Panc1 (cell line): ENCODE measurements around the gene PRPF19. TPM values are rescaled to one million over a fixed set of nuclear protein-coding genes. Genes with fewer than 3 reads are reported as not detected.

Experiments
- ATAC-seq: fragments of 200-7000 bp; cut with Tn5 transposase; 2 replicates; pipeline ENCODE4 v1.9.1; 2020; ENCODE audit warnings: mild to moderate bottlenecking, moderate library complexity
- BruUV-seq: library from RNA; stranded (reverse); fragments of 400-500 nt; replicated peaks from 2 replicates; lab custom pipeline; 2021; lab: Mats Ljungman, UMichigan
- CTCF ChIA-PET: fragments of 300-600 bp; sonication (Branson Sonifier 250); formaldehyde crosslinking; loops from one replicate; lab custom pipeline; 2022; ENCODE audit warnings: antibody characterized with exemption; lab: Charles Lee
- POLR2A ChIA-PET: fragments of 300-600 bp; sonication (Branson Sonifier 250); formaldehyde crosslinking; loops from one replicate; lab custom pipeline; 2022; ENCODE audit warnings: antibody characterized with exemption; lab: Charles Lee
- DNase-seq: peaks from one replicate; pipeline ENCODE4 v3.0.0-alpha.2; 2010; ENCODE audit warnings: low read depth, low spot score
- H3K27ac ChIP-seq: 2 replicates; pipeline ENCODE4 v1.5.1; 2011; ENCODE audit warnings: mild to moderate bottlenecking, low read length, inconsistent platforms
- H3K27me3 ChIP-seq: fragments of 200-500 bp; sonication (Bioruptor generic); 2 replicates; pipeline ENCODE4 v1.6.0; 2014; ENCODE audit warnings: low read length, inconsistent platforms; ENCODE audit not compliant: control insufficient read depth, insufficient read depth
- H3K36me3 ChIP-seq: fragments of 200-500 bp; sonication (Bioruptor generic); 2 replicates; pipeline ENCODE4 v1.5.1; 2014; ENCODE audit warnings: inconsistent platforms, mild to moderate bottlenecking, low read length, moderate library complexity; ENCODE audit not compliant: control insufficient read depth, insufficient read depth
- H3K4me1 ChIP-seq: 2 replicates; pipeline ENCODE4 v1.5.1; 2011; ENCODE audit warnings: inconsistent platforms, mild to moderate bottlenecking, low read length, moderate library complexity; ENCODE audit not compliant: control insufficient read depth, insufficient read depth
- H3K4me3 ChIP-seq, 2 experiments: 2 replicates each; pipeline ENCODE4 v1.5.1; 2011 to 2012; ENCODE audit warnings: low read depth in 2 of 2, low read length in 2 of 2, mild to moderate bottlenecking in 2 of 2, inconsistent platforms in 1 of 2, moderate library complexity in 1 of 2
- H3K9me3 ChIP-seq: fragments of 200-500 bp; sonication (Bioruptor generic); 2 replicates; pipeline ENCODE4 v1.5.1; 2014; ENCODE audit warnings: low read depth, mild to moderate bottlenecking, inconsistent platforms, low read length, moderate library complexity; ENCODE audit not compliant: control insufficient read depth, insufficient read depth
- CTCF ChIP-seq: fragments of 450-650 bp; IDR thresholded peaks from 2 replicates; pipeline ENCODE4 v1.5.1; 2017; ENCODE audit warnings: mild to moderate bottlenecking
- POLR2AphosphoS5 ChIP-seq: IDR thresholded peaks from 2 replicates; pipeline ENCODE4 v1.6.1; 2012; ENCODE audit warnings: mild to moderate bottlenecking, low read depth, low read length, moderate library complexity
- SIN3A ChIP-seq: IDR thresholded peaks from 2 replicates; pipeline ENCODE4 v1.6.1; 2012; ENCODE audit warnings: low read depth, mild to moderate bottlenecking, low read length, moderate library complexity, borderline replicate concordance; ENCODE audit not compliant: insufficient read depth
- TCF7L2 ChIP-seq: IDR thresholded peaks from 2 replicates; pipeline ENCODE4 v1.6.1; 2011; ENCODE audit warnings: mild to moderate bottlenecking, low read depth, low read length, inconsistent platforms
- in situ Hi-C: cut with HindIII; loops from 2 replicates; pipeline ENCODE4 v1.10.0; 2016; ENCODE audit warnings: low sequenced_read_pairs, low pct_unique_long_range_greater_than_20kb
- intact Hi-C: fragments of 100-400 bp; cut with micrococcal nuclease; formaldehyde crosslinking; loops from one replicate; pipeline ENCODE4 v1.10.0; 2022; ENCODE audit not compliant: unreplicated experiment
- total RNA-seq: library from RNA; stranded (reverse); gene quantifications from one replicate; pipeline ENCODE4 v1.2.1, GENCODE V29; 2021; ENCODE audit not compliant: unreplicated experiment
- TF ChIP-seq, protein P1 (sequence below), 2 experiments: IDR thresholded peaks; 2 replicates each; pipeline ENCODE4 v1.6.1; 2011 to 2012; ENCODE audit warnings: low read depth in 2 of 2, control low read depth in 1 of 2, low read length in 1 of 2, mild to moderate bottlenecking in 1 of 2, moderate library complexity in 1 of 2; ENCODE audit not compliant: insufficient read depth in 1 of 2

Gene PRPF19
- total RNA-seq, 1 experiment from 2014 or later: 149 TPM

DNA sequence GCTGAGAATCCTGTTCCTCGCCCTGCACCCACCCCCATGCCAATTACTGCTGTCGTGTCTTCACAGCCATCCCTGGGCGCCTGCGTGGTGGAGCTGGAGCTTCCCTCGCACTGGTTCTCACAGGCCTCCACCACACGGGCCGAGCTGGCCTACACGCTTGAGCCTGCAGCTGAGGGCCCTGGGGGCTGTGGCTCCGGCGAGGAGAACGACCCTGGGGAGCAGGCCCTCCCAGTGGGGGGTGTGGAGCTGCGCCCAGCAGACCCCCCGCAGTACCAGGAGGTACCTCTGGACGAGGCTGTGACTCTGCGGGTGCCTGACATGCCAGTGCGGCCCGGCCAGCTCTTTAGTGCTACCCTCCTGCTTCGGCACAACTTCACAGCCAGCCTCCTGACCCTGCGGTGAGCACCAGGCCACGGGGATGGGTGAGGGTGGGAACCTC, 22.2 kb upstream of the PRPF19 start:
- CTCF ChIA-PET: no interaction called here

GRCh38 chr11:60927600-60927999, 21.2 kb upstream of the PRPF19 start:
- in situ Hi-C loops: no loop called here

More for the DNA sequence above, 22.2 kb upstream of the PRPF19 start:
- no peaks in the 10 kb centered on the region; the same call in 1 of the 2 replicates for H3K36me3 ChIP-seq
- no peak overlapping the region for H3K27ac ChIP-seq
- BruUV-seq: no TSS peak
- TF ChIP-seq, protein P1, sequence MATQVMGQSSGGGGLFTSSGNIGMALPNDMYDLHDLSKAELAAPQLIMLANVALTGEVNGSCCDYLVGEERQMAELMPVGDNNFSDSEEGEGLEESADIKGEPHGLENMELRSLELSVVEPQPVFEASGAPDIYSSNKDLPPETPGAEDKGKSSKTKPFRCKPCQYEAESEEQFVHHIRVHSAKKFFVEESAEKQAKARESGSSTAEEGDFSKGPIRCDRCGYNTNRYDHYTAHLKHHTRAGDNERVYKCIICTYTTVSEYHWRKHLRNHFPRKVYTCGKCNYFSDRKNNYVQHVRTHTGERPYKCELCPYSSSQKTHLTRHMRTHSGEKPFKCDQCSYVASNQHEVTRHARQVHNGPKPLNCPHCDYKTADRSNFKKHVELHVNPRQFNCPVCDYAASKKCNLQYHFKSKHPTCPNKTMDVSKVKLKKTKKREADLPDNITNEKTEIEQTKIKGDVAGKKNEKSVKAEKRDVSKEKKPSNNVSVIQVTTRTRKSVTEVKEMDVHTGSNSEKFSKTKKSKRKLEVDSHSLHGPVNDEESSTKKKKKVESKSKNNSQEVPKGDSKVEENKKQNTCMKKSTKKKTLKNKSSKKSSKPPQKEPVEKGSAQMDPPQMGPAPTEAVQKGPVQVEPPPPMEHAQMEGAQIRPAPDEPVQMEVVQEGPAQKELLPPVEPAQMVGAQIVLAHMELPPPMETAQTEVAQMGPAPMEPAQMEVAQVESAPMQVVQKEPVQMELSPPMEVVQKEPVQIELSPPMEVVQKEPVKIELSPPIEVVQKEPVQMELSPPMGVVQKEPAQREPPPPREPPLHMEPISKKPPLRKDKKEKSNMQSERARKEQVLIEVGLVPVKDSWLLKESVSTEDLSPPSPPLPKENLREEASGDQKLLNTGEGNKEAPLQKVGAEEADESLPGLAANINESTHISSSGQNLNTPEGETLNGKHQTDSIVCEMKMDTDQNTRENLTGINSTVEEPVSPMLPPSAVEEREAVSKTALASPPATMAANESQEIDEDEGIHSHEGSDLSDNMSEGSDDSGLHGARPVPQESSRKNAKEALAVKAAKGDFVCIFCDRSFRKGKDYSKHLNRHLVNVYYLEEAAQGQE (IDR thresholded peaks at IDR 0.05; ENCODE audit: insufficient read depth in 1 of 2, low read depth in 2 of 2, low read length in 1 of 2): no peak
- no peak for TF ChIP-seq POLR2AphosphoS5
- TF ChIP-seq SIN3A: no peak
- TF ChIP-seq TCF7L2: no peak
- no peak for TF ChIP-seq CTCF
- DNase-seq (no peak), ATAC-seq (no peak)
- in situ Hi-C loops (no loop called here), intact Hi-C loops (no loop called here)
- POLR2A ChIA-PET: no interaction called here
- peaks cover 13% of the 10 kb centered on the region for H3K4me1 ChIP-seq
- H3K27me3 ChIP-seq: no peaks in the 10 kb centered on the region
- H3K9me3 ChIP-seq: no peaks in the 10 kb centered on the region
- no peak overlapping the region for H3K4me3 ChIP-seq

More at GRCh38 chr11:60927600-60927999, 21.2 kb upstream of the PRPF19 start:
- H3K4me1 ChIP-seq: peaks cover 18% of the 10 kb centered on the region
- TF ChIP-seq CTCF (no peak), SIN3A (no peak), POLR2AphosphoS5 (no peak), TCF7L2 (no peak)
- TF ChIP-seq, protein P1 (IDR thresholded peaks at IDR 0.05; ENCODE audit: insufficient read depth in 1 of 2, low read depth in 2 of 2, low read length in 1 of 2): no peak
- H3K27ac ChIP-seq: no peak overlapping the region
- no peak overlapping the region for H3K4me3 ChIP-seq
- no peaks in the 10 kb centered on the region for H3K27me3 ChIP-seq
- no peaks in the 10 kb centered on the region; the same call in 1 of the 2 replicates for H3K36me3 ChIP-seq
- intact Hi-C loops: no loop called here
- ATAC-seq (no peak), DNase-seq (no peak)
- H3K9me3 ChIP-seq: no peaks in the 10 kb centered on the region
- no TSS peak for BruUV-seq
- CTCF ChIA-PET: no interaction called here
- POLR2A ChIA-PET: no interaction called here
